HG03521 (cell line): ENCODE results near the gene MYH7.
"Not testable (repeated sequence)": the region's sequence is repeated elsewhere in the genome, so short reads cannot be mapped to it uniquely, and the experiment has no call there.

Experiments used
- ATAC-seq: cut with Tn5 transposase; IDR thresholded peaks from one replicate; pipeline ENCODE4 v1.9.1; 2021; ENCODE audit warnings: mild to moderate bottlenecking, moderate library complexity; ENCODE audit not compliant: unreplicated experiment

Gene MYH7

GRCh38 chr14:23431486-23431885, 4.0 kb downstream of the MYH7 start:
- no peak for ATAC-seq

- ATAC-seq, result no peak
These were observed 4.8 kb downstream of the MYH7 start for GRCh38 chr14:23430723-23431085.

GRCh38 chr14:23430016-23430722, 5.3 kb downstream of the MYH7 start:
- no peak for ATAC-seq

GRCh38 chr14:23428686-23429495, 6.6 kb downstream of the MYH7 start:
- ATAC-seq, result no peak

- ATAC-seq, result not testable (repeated sequence)
These were observed 9.7 kb downstream of the MYH7 start for GRCh38 chr14:23425798-23426197.

GRCh38 chr14:23425169-23425568, 10.3 kb downstream of the MYH7 start:
- no peak for ATAC-seq

GRCh38 chr14:23423657-23424056, 11.8 kb downstream of the MYH7 start:
- no peak for ATAC-seq

- ATAC-seq, result no peak
These were observed 13.9 kb downstream of the MYH7 start for GRCh38 chr14:23421594-23421993.

GRCh38 chr14:23419646-23420045, 15.8 kb downstream of the MYH7 start:
- not testable (repeated sequence) for ATAC-seq

GRCh38 chr14:23418021-23418420, 17.4 kb downstream of the MYH7 start:
- ATAC-seq, result no peak

- not testable (repeated sequence) for ATAC-seq
These were observed 18.2 kb downstream of the MYH7 start for GRCh38 chr14:23417269-23417668.

- ATAC-seq, result no peak
These were observed 18.7 kb downstream of the MYH7 start for GRCh38 chr14:23416801-23417200.

GRCh38 chr14:23415821-23416778, 19.4 kb downstream of the MYH7 start:
- no peak for ATAC-seq

- no peak for ATAC-seq
These were observed 20.3 kb downstream of the MYH7 start for GRCh38 chr14:23414906-23415820.

- ATAC-seq, result no peak
These were observed 21.2 kb downstream of the MYH7 start for GRCh38 chr14:23414254-23414653.

- no peak for ATAC-seq
These were observed 21.8 kb downstream of the MYH7 start for GRCh38 chr14:23413681-23414080.

- ATAC-seq, result no peak
These were observed 23.6 kb downstream of the MYH7 start for GRCh38 chr14:23411563-23412525.

- no peak for ATAC-seq
These were observed 25.4 kb downstream of the MYH7 start for GRCh38 chr14:23409966-23410635.
